Stimulated activated CD4-positive, alpha-beta T cell treated with anti-CD3 and anti-CD28 coated beads, TNF-alpha, amount 100 ng/mL, for 48 hours (primary cell): ENCODE data around the gene RABGAP1L.
A peak's percentile ranks its signal among the peaks of the same experiment; 100 is the strongest.
"Not testable (repeated sequence)": the region's sequence is repeated elsewhere in the genome, so short reads cannot be mapped to it uniquely, and the experiment has no call there.

Experiments
- DNase-seq, 3 donors: peaks; one replicate each; pipeline ENCODE4 v3.0.0-alpha.2; 2020; ENCODE audit warnings: low read depth in 3 of 3

The RABGAP1L gene

DNA sequence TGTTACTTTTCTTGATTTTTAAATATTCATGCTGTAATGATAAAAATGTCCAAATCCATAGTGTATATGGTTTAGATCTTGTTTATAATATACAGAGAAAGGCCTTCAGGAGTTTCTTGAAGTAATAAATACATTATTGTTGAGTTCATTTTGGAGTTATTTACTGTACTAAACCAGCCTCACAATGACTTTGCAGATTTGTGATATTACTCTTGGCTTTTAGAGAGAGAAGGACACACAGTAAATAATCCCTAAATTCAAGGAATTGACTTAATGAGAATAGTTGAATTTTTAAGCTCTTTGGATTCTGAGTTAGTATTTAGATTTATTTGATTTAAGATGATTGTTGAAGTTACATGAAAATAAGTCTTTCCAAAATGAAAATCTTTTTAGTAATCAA lies 38.9 kb downstream of the RABGAP1L start:
- no peak for DNase-seq

GRCh38 chr1:174200746-174201145 lies 41.4 kb downstream of the RABGAP1L start:
- DNase-seq: no peak

DNA sequence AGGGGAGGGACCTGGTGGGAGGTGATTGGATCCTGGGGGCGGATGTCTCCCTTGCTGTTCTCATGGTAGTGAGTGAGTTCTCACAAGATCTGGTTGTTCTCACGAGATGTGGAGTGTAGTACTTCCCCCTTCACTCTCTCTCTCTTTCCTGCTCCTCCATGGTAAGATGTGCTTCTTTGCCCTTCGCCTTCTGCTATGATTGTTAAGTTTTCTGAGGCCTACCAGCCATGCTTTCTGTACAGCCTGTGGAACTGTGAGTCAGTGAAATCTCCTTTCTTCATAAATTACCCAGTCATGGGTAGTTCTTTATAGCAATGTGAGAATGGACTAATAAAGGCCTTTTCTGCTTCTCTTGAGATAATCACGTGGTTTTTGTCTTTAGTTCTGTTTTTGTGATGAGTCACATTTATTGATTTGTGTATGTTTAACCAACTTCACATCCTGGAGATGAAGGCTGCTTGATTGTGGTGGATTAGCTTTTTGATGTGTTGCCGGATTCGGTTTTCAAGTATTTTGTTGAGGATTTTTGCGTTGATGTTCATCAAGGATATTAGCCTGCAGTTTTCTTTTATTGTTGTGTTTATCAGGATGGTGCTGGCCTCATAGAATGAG lies 45.5 kb downstream of the RABGAP1L start:
- DNase-seq: no peak

GRCh38 chr1:174206148-174206836 lies 47.0 kb downstream of the RABGAP1L start:
- no peak for DNase-seq

DNA sequence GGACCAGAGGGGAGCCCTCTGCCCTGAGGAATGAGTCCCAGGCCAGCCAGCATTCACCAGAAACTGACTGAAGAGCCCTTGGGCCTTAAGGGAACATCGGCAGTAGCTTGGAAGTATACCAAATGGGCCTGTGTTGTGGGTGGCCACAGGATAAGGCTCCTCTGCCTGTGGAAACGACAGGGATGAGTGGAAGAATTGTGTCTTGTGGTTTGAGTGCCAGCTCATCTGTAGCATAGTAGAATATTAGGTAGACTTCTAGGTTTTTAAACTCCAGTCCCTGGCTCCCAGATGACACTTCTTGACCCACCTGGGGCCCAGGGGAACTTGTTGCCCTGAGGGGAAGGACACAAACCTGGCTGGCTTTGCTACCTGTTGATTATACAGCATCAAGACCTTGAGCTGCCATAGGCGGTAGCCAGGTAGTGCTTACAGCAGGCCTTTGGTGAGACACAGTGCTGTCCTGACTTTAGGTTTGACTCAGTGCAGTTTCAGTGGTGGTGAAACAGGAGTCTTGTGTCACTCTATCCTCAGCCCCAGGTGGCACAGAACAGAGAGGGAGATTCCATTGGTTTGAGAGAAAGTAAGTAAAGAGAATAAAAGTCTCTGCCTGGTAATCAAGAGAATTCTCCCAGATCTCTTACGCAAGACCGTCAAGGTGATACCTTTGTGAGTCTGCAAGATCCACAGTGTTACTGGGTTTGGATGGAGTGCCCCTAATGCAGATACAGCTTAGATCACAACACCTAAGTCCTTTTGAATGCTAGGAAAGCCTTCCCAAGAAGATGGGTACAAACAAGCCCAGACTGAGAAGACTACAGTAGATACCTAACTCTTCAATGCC lies 50.2 kb downstream of the RABGAP1L start:
- DNase-seq: peak in 1 of 3 donors; percentile 8

- DNase-seq: no peak
Observed at GRCh38 chr1:174211486-174211885, 52.2 kb downstream of the RABGAP1L start.

GRCh38 chr1:174215766-174216165 lies 56.4 kb downstream of the RABGAP1L start:
- DNase-seq: no peak

DNA sequence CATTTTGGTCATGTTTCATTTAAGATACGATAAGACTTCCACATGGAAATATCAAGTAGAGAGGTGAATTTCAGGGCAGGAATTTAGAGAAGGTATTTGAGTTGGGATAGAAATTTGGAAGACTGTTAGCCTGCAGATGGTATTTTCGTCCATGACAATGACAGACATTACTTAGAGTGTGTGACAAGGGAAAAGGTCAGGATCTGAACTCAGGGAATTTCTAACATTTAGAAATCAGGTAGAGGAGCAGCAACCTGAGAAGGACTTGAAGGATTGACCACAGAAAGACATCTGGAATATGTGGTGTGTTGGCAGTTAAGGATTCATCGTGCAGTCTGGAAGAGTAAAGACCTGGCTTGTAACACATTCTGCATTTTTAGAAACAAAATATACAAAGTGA lies 57.9 kb downstream of the RABGAP1L start:
- DNase-seq: no peak

DNA sequence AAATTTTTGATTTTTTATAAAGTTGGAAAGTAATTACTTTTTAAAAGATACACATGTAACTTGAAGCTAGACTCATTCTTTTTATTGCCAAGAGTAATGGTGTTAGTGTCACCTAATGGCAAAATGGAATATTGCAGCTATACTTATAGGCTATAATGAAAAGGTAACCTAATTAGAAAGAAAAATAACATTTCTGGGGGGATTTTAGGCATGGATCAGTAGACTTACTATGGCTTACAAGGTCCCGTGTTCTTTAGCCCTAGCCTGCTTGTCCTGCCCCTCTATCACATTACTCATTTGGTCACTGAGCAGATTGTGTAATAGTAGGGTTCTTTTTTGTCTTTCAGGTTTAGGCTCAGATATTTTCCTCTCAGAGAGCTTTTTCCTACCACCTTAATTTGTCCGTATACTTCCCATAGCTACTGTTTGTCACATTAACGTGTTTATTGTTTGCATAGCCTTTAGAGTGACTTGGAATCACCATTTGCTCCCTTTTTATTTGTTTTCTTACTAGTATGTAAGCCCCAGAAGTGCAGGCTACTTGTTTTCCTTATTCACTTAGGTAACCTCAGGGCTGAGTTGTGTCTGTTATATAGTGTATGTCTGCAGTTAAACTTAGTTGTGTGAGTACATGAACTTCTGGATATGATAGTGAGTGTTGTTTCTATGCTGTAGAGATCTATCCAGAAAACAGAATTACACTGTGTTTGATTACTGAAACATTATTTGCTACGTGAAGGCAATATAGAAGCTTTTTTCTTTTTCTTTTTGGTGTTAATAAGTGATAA lies 58.7 kb downstream of the RABGAP1L start:
- DNase-seq: no peak

DNA sequence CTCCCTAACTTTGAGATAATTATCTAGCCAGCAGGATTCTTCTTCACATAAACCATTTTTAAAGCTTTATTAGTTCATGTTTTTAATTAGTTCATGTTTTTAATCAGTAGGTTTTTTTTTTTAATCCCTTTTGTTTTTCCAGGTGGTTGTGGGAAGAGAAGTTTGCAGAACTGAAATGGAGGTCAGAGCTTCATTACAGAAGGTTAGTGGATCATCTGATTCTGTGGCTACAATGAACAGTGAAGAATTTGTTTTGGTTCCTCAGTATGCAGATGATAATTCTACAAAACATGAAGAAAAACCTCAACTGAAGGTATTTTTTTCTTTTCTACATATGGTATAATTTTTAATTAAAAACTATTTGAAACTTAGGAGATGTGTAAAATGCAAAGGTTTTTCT lies 59.7 kb downstream of the RABGAP1L start:
- DNase-seq: no peak

- DNase-seq: no peak
Observed at GRCh38 chr1:174219606-174220370, 60.5 kb downstream of the RABGAP1L start.

GRCh38 chr1:174221681-174222080 lies 62.4 kb downstream of the RABGAP1L start:
- no peak for DNase-seq

GRCh38 chr1:174222166-174222949 lies 63.0 kb downstream of the RABGAP1L start:
- DNase-seq: no peak

DNA sequence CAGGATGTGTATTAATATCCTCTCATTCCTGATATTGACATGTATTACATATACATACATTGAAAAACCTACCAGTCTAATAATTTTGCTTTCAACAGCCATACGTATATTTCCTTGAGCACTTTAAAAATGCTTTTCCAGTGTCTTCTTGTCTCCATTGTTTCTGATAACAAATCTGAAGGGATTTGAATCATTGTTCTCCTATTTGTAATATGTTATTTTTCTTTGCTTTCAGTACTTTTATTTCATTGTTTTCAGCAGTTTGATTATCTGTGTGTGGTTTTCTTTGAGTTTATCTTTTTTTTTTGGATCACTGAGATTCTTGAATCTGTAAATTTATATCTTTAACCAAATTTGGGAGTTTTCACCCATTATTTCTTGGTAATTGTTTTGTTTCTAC lies 65.3 kb downstream of the RABGAP1L start:
- DNase-seq: no peak

DNA sequence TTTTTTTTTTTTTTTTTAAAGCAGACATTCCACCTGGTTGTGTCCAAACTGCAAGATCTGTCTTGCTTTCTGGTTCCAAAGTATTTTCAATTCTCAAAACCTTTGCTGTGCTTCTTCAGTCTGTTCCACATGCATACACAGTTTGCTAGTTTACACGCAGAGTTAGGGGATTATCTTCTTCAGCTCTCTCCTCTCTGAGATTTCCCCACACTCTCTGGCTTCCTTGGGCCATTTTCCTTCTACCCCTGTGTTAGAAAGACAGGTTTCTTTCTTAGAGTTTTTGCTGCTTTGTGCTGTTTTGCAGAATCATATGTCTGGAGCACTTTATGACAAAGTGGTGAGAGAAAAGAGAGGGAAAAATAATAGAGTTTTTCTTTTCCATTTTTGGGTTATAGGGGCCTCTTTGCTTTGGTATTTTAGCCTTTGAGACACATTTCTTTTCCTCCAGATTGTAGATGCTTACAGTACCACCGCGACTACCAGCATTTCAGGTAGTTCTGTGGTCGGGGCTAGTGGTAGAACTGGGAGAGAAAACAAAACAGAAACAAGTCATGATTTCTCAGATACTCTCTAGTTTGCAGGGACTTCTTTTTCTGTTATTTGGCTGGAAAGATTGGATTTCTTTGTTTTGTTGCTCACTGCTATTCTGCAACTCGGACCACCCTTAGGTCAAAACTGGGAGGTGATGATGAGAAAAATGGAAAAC lies 66.3 kb downstream of the RABGAP1L start:
- no peak for DNase-seq

DNA sequence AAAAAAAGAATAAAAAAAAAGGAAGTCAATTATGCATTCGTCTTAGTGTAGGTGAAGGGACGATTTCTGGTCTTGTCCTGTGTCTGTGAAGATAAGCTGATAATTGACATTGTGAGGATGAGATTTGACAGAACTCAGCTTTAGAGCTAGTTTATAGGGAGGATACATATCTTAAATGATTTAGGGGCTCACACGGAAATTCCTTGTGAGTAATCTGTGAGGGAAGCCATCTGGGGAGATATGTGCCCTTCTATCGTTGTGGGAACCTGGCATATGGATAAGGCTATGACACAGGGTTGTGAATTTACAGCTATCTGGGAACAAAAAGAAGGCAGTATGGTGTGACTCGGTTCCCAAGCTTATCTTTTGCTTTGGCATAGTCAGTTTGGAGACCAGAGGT lies 71.1 kb downstream of the RABGAP1L start:
- no peak for DNase-seq

GRCh38 chr1:174232761-174233160 lies 73.4 kb downstream of the RABGAP1L start:
- DNase-seq: no peak

- DNase-seq: not testable (repeated sequence)
Observed at GRCh38 chr1:174238845-174239501, 79.7 kb downstream of the RABGAP1L start.

- no peak for DNase-seq
Observed at GRCh38 chr1:174239541-174239940, 80.2 kb downstream of the RABGAP1L start.
